OCI-M1 (cell line): Measurements from ENCODE around the gene CNNM1.

ENCODE experiments used
- DNase-seq: peaks from one replicate; lab custom pipeline; 2025; lab: John Stamatoyannopoulos, UW

The CNNM1 gene

GRCh38 chr10:99337311-99337811 is 8.2 kb downstream of the CNNM1 start:
- DNase-seq: no peak

- no peak for DNase-seq
Measured at GRCh38 chr10:99337901-99338300, 8.7 kb downstream of the CNNM1 start.

GRCh38 chr10:99339077-99339476 is 9.9 kb downstream of the CNNM1 start:
- DNase-seq: no peak

GRCh38 chr10:99339563-99340047 is 10.4 kb downstream of the CNNM1 start:
- DNase-seq: no peak

- no peak for DNase-seq
Measured at GRCh38 chr10:99340650-99341049, 11.5 kb downstream of the CNNM1 start.

- DNase-seq: no peak
Measured at GRCh38 chr10:99341248-99341647, 12.1 kb downstream of the CNNM1 start.

- DNase-seq: no peak
Measured at GRCh38 chr10:99341860-99342490, 12.8 kb downstream of the CNNM1 start.

GRCh38 chr10:99343262-99343661 is 14.1 kb downstream of the CNNM1 start:
- DNase-seq: no peak

GRCh38 chr10:99344715-99345114 is 15.6 kb downstream of the CNNM1 start:
- DNase-seq: no peak

- no peak for DNase-seq
Measured at GRCh38 chr10:99345350-99345749, 16.2 kb downstream of the CNNM1 start.

GRCh38 chr10:99346247-99346646 is 17.1 kb downstream of the CNNM1 start:
- no peak for DNase-seq

- no peak for DNase-seq
Measured at GRCh38 chr10:99347672-99348071, 18.5 kb downstream of the CNNM1 start.

GRCh38 chr10:99353182-99353581 is 24.0 kb downstream of the CNNM1 start:
- DNase-seq: no peak

GRCh38 chr10:99357691-99358090 is 28.5 kb downstream of the CNNM1 start:
- no peak for DNase-seq

GRCh38 chr10:99358101-99358500 is 28.9 kb downstream of the CNNM1 start:
- DNase-seq: no peak

- DNase-seq: peak; percentile 49
Measured at GRCh38 chr10:99360934-99361333, 31.8 kb downstream of the CNNM1 start.

GRCh38 chr10:99364125-99364524 is 35.0 kb downstream of the CNNM1 start:
- DNase-seq: no peak

GRCh38 chr10:99365311-99365710 is 36.2 kb downstream of the CNNM1 start:
- DNase-seq: no peak

GRCh38 chr10:99365736-99366135 is 36.6 kb downstream of the CNNM1 start:
- no peak for DNase-seq

GRCh38 chr10:99366666-99367065 is 37.5 kb downstream of the CNNM1 start:
- DNase-seq: peak; percentile 62

GRCh38 chr10:99368646-99369045 is 39.5 kb downstream of the CNNM1 start:
- no peak for DNase-seq

- DNase-seq: no peak
Measured at GRCh38 chr10:99369126-99369525, 40.0 kb downstream of the CNNM1 start.

- no peak for DNase-seq
Measured at GRCh38 chr10:99369551-99369950, 40.4 kb downstream of the CNNM1 start.

- DNase-seq: peak; percentile 74
Measured at GRCh38 chr10:99370993-99371392, 41.8 kb downstream of the CNNM1 start.
